ENCODE data around the gene SLC47A1.
A peak's percentile ranks its signal among the peaks of the same experiment; 100 is the strongest.

DNA sequence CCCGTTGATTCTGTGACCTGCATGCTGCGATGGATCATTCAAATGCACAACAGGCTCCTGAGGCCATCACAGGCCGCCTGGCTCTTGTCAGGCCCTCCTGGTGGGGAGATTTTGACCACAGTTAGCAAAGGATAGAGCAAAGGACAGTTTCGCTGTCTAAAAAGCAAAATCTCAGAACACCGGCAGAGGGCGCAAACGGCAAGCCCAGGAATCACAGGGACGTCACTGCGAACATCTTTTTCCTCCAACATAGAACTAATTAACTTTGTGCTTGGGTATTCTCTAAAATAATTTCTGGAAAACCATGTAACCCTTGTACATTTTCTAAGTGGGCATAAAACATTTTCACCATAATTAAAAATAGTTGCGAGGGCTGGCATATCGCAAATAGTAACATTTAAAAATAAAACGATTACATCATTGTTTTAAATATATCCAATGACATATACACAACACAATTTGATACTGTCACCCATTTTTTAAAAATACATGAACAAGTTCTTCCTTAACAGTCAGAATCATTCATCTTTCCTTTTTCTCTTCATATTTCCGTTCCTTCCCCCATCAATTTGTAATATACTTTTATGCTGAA lies 19.7 kb upstream of the SLC47A1 start:
- TF ChIP-seq, protein P1, sequence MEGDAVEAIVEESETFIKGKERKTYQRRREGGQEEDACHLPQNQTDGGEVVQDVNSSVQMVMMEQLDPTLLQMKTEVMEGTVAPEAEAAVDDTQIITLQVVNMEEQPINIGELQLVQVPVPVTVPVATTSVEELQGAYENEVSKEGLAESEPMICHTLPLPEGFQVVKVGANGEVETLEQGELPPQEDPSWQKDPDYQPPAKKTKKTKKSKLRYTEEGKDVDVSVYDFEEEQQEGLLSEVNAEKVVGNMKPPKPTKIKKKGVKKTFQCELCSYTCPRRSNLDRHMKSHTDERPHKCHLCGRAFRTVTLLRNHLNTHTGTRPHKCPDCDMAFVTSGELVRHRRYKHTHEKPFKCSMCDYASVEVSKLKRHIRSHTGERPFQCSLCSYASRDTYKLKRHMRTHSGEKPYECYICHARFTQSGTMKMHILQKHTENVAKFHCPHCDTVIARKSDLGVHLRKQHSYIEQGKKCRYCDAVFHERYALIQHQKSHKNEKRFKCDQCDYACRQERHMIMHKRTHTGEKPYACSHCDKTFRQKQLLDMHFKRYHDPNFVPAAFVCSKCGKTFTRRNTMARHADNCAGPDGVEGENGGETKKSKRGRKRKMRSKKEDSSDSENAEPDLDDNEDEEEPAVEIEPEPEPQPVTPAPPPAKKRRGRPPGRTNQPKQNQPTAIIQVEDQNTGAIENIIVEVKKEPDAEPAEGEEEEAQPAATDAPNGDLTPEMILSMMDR (IDR thresholded peaks at IDR 0.05): peak; percentile 88 to 92 (median 92)
- peak; percentile 11 to 60 for TF ChIP-seq POLR2AphosphoS5 (IDR thresholded peaks at IDR 0.05)
- no peak for TF ChIP-seq POLR2A (IDR thresholded peaks at IDR 0.05; ENCODE audit: low read depth)
- no peak for TF ChIP-seq EP300 (IDR thresholded peaks at IDR 0.05)

Measured in esophagus muscularis mucosa (tissue), 4 donors.